Esophagus muscularis mucosa (tissue), 4 donors: ENCODE data around the gene HOXB1.

Source experiments
- CTCF ChIP-seq, 3 experiments: fragments of 200-600 bp in 2 of 3; fragments of 450-650 bp in 1 of 3; sonication (generic) in 2 of 3; IDR thresholded peaks; one replicate each; pipeline ENCODE4 v1.5.1; 2017 to 2019; ENCODE audit warnings: antibody characterized with exemption in 3 of 3, mild to moderate bottlenecking in 2 of 3, moderate library complexity in 1 of 3
- EP300 ChIP-seq: sonication (generic); formaldehyde crosslinking; IDR thresholded peaks from one replicate; pipeline ENCODE4 v1.6.1; 2017; ENCODE audit warnings: antibody characterized with exemption
- POLR2A ChIP-seq: fragments of 450-650 bp; IDR thresholded peaks from one replicate; pipeline ENCODE4 v1.6.1; 2017; ENCODE audit warnings: antibody characterized with exemption, moderate library complexity, mild to moderate bottlenecking, low read depth
- POLR2AphosphoS5 ChIP-seq, 2 donors: sonication (generic); formaldehyde crosslinking; IDR thresholded peaks; one replicate each; pipeline ENCODE4 v1.6.1; 2017; ENCODE audit warnings: antibody characterized with exemption in 2 of 2

DNA sequence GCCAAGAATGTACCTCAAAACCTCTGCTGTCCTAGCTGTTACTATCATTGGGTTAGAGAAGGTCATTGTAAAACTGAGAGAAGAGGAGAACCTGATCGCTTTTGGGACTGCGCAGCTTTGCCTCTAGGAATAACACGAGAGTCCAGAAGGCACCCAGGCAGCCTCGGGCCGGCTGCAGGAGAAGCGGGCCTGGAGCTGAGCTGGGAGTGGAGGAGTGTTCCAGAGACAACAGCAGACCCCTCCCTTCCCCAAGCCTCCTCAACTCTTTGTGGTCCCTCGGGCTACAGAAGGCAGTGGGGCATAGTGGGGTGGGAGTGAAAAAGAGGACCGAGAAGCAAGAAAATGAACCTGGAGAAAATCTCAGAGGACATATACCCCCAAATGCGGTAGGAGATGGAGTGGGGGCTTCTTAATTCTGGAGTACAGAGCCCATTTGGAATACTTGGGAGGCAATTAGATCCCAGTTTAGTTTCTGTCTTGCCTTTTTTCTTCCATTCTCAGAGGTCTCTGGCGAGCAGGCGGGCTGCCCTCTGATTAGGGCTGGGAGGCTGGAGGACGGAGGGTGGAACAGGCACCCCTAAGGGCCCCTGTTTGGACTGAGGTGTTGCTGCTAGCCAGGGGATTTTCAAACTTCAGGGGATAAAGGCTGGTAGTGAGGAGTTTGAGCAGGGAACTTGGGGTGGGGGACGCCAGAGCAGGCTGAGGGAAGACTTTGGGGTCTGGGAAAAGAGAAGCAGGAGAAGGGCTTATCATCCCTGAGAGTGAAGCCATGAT, 27.4 kb upstream of the HOXB1 start:
- TF ChIP-seq CTCF (IDR thresholded peaks at IDR 0.05) = no peak
- TF ChIP-seq POLR2AphosphoS5 (IDR thresholded peaks at IDR 0.05) = no peak
- no peak for TF ChIP-seq POLR2A
- no peak for TF ChIP-seq EP300
